MG63 (cell line): ENCODE results near the gene KCNG1. TPM values are rescaled to one million over a fixed set of nuclear protein-coding genes. Genes with fewer than 3 reads are reported as not detected.
"Not testable (repeated sequence)": the region's sequence is repeated elsewhere in the genome, so short reads cannot be mapped to it uniquely, and the experiment has no call there.

Source experiments
- DNase-seq: peaks from one replicate; pipeline ENCODE4 v3.0.0-alpha.2; 2020
- H3K27me3 ChIP-seq: fragments of 250-450 bp; sonication (Bioruptor Pico); 2 replicates; pipeline ENCODE4 v1.5.1; 2020; ENCODE audit warnings: mild to moderate bottlenecking, moderate library complexity
- H3K36me3 ChIP-seq: fragments of 250-450 bp; sonication (Bioruptor Pico); 2 replicates; pipeline ENCODE4 v1.5.1; 2020; ENCODE audit warnings: mild to moderate bottlenecking, moderate library complexity
- H3K4me3 ChIP-seq: fragments of 250-450 bp; sonication (Bioruptor Pico); 2 replicates; pipeline ENCODE4 v1.5.1; 2020; ENCODE audit warnings: mild to moderate bottlenecking, moderate library complexity
- H3K9me3 ChIP-seq: fragments of 250-450 bp; sonication (Bioruptor Pico); 2 replicates; pipeline ENCODE4 v1.5.1; 2020; ENCODE audit warnings: mild to moderate bottlenecking, moderate library complexity
- total RNA-seq: library from RNA; depleted of rRNA; stranded (reverse); fragments of >200 nt; shearing (Covaris generic); gene quantifications from 2 replicates; pipeline ENCODE4 v1.2.3, GENCODE V29; 2014; ENCODE audit warnings: low replicate concordance

The KCNG1 gene
- total RNA-seq, 1 experiment from 2014 or later = 65.9 TPM

- Histone ChIP-seq H3K4me3 (no peak overlapping the region), H3K9me3 (no peaks in the 10 kb centered on the region), H3K27me3 (no peaks in the 10 kb centered on the region), H3K36me3 (no peaks in the 10 kb centered on the region)
- peak; percentile 53 for DNase-seq
Measured at GRCh38 chr20:50980851-50981713, 41.8 kb downstream of the KCNG1 start.

- Histone ChIP-seq H3K27me3 (no peaks in the 10 kb centered on the region), H3K36me3 (no peaks in the 10 kb centered on the region), H3K4me3 (no peak overlapping the region), H3K9me3 (no peaks in the 10 kb centered on the region)
- peak; percentile 82 for DNase-seq
Measured at GRCh38 chr20:50980071-50980681, 42.7 kb downstream of the KCNG1 start.

- not testable (repeated sequence) for H3K4me3 ChIP-seq, H3K9me3 ChIP-seq, H3K36me3 ChIP-seq, H3K27me3 ChIP-seq, DNase-seq
Measured at GRCh38 chr20:50978533-50978932, 44.4 kb downstream of the KCNG1 start.

GRCh38 chr20:50977066-50978021 is 45.6 kb downstream of the KCNG1 start:
- H3K27me3 ChIP-seq = no peaks in the 10 kb centered on the region
- no peak for DNase-seq
- no peaks in the 10 kb centered on the region for H3K36me3 ChIP-seq
- peaks cover 5% of the 10 kb centered on the region; the same call in 1 of the 2 replicates for H3K9me3 ChIP-seq
- H3K4me3 ChIP-seq = no peak overlapping the region

GRCh38 chr20:50975701-50976330 is 47.1 kb downstream of the KCNG1 start:
- H3K27me3 ChIP-seq = no peaks in the 10 kb centered on the region
- no peak overlapping the region for H3K4me3 ChIP-seq
- H3K36me3 ChIP-seq = no peaks in the 10 kb centered on the region
- H3K9me3 ChIP-seq = peaks cover 5% of the 10 kb centered on the region; the same call in 1 of the 2 replicates
- no peak for DNase-seq

- no peak overlapping the region for H3K4me3 ChIP-seq
- no peak for DNase-seq
- H3K27me3 ChIP-seq = no peaks in the 10 kb centered on the region; the same call in 1 of the 2 replicates
- H3K9me3 ChIP-seq = peaks cover 5% of the 10 kb centered on the region; the same call in 1 of the 2 replicates
- H3K36me3 ChIP-seq = no peaks in the 10 kb centered on the region
Measured at GRCh38 chr20:50969912-50970311, 53.0 kb downstream of the KCNG1 start.

GRCh38 chr20:50969435-50969834 is 53.5 kb downstream of the KCNG1 start:
- DNase-seq = no peak
- no peaks in the 10 kb centered on the region for H3K36me3 ChIP-seq
- H3K4me3 ChIP-seq = no peak overlapping the region
- H3K27me3 ChIP-seq = no peaks in the 10 kb centered on the region; the same call in 1 of the 2 replicates
- H3K9me3 ChIP-seq = peaks cover 1% of the 10 kb centered on the region; the same call in 1 of the 2 replicates

- no peaks in the 10 kb centered on the region for H3K9me3 ChIP-seq
- no peaks in the 10 kb centered on the region; the same call in 1 of the 2 replicates for H3K27me3 ChIP-seq
- no peak for DNase-seq
- H3K4me3 ChIP-seq = no peak overlapping the region
- no peaks in the 10 kb centered on the region for H3K36me3 ChIP-seq
Measured at GRCh38 chr20:50968289-50968688, 54.6 kb downstream of the KCNG1 start.

- Histone ChIP-seq H3K27me3 (no peaks in the 10 kb centered on the region; the same call in 1 of the 2 replicates), H3K4me3 (no peak overlapping the region), H3K36me3 (no peaks in the 10 kb centered on the region), H3K9me3 (no peaks in the 10 kb centered on the region)
- DNase-seq = no peak
Measured at GRCh38 chr20:50967586-50967985, 55.3 kb downstream of the KCNG1 start.

- H3K27me3 ChIP-seq = no peaks in the 10 kb centered on the region
- H3K36me3 ChIP-seq = peaks cover 34% of the 10 kb centered on the region
- DNase-seq = no peak
- H3K4me3 ChIP-seq = peak overlapping the region; percentile 85
- H3K9me3 ChIP-seq = no peaks in the 10 kb centered on the region
Measured at GRCh38 chr20:50959543-50960126, 63.3 kb downstream of the KCNG1 start.

GRCh38 chr20:50958615-50959542 is 64.0 kb downstream of the KCNG1 start, which contains the start of gene MOCS3:
Gene MOCS3 (plus strand): TSS chr20:50958818. CDS start chr20:50958843, 25 bp downstream.
- no peaks in the 10 kb centered on the region for H3K9me3 ChIP-seq
- H3K4me3 ChIP-seq = peak within 1 kb of the TSS; percentile 85
- peaks cover 41% of the 10 kb centered on the region for H3K36me3 ChIP-seq
- no peaks in the 10 kb centered on the region for H3K27me3 ChIP-seq
- peak; percentile 85 for DNase-seq

- H3K4me3 ChIP-seq = peak within 1 kb of the TSS; percentile 85
- peak; percentile 88 for DNase-seq
Measured at GRCh38 chr20:50957798-50958614, 64.9 kb downstream of the KCNG1 start, which contains the start of gene DPM1. Gene DPM1 (minus strand): TSS chr20:50958532. CDS start chr20:50958523, 9 bp downstream.

GRCh38 chr20:50957276-50957675 is 65.6 kb downstream of the KCNG1 start:
- no peaks in the 10 kb centered on the region for H3K27me3 ChIP-seq
- no peak for DNase-seq
- no peaks in the 10 kb centered on the region for H3K9me3 ChIP-seq
- H3K36me3 ChIP-seq = peaks cover 53% of the 10 kb centered on the region
- peak overlapping the region; percentile 85 for H3K4me3 ChIP-seq

More at GRCh38 chr20:50957798-50958614, 64.9 kb downstream of the KCNG1 start, which contains the start of gene DPM1:
- Histone ChIP-seq H3K27me3 (no peaks in the 10 kb centered on the region), H3K36me3 (peaks cover 49% of the 10 kb centered on the region), H3K9me3 (no peaks in the 10 kb centered on the region)

GRCh38 chr20:50953821-50954220 is 69.1 kb downstream of the KCNG1 start:
- Histone ChIP-seq H3K9me3 (no peaks in the 10 kb centered on the region), H3K4me3 (no peak overlapping the region), H3K27me3 (no peaks in the 10 kb centered on the region), H3K36me3 (peaks cover 64% of the 10 kb centered on the region)
- no peak for DNase-seq
